Keratinocyte (primary cell): Measurements from ENCODE around the gene FSTL3. TPM values are rescaled to one million over a fixed set of nuclear protein-coding genes. Genes with fewer than 3 reads are reported as not detected.

ENCODE experiments used
- DNase-seq: peaks from one replicate; pipeline ENCODE4 v3.0.0-alpha.2; 2011; ENCODE audit warnings: low read depth, missing footprints, low spot score
- FAIRE-seq: peaks from 2 replicates; lab custom pipeline; 2011; peaks lifted over from hg19 to GRCh38; lab: Jason Lieb, UNC
- H2AFZ ChIP-seq: 2 replicates; pipeline ENCODE4 v1.6.0; 2012; ENCODE audit warnings: low read length, control low read depth, inconsistent platforms; ENCODE audit not compliant: control insufficient read depth
- H3K27ac ChIP-seq: 2 replicates; pipeline ENCODE4 v1.5.1; 2011; ENCODE audit warnings: low read length; ENCODE audit not compliant: control insufficient read depth, insufficient read depth
- H3K27me3 ChIP-seq: 3 replicates; pipeline ENCODE4 v1.6.0; 2011; ENCODE audit warnings: low read length; ENCODE audit not compliant: control insufficient read depth, insufficient read depth; ENCODE audit errors: extremely low read depth
- H3K36me3 ChIP-seq, 2 experiments: 2 replicates in 1 of 2; 3 replicates in 1 of 2; pipeline ENCODE4 v1.5.1; 2011; ENCODE audit warnings: low read length in 2 of 2, mild to moderate bottlenecking in 1 of 2; ENCODE audit not compliant: control insufficient read depth in 2 of 2, insufficient read depth in 2 of 2; ENCODE audit errors: extremely low read depth in 1 of 2
- H3K4me1 ChIP-seq: 3 replicates; pipeline ENCODE4 v1.5.1; 2011; ENCODE audit warnings: low read length; ENCODE audit not compliant: control insufficient read depth, insufficient read depth; ENCODE audit errors: extremely low read depth
- H3K4me2 ChIP-seq: 3 replicates; pipeline ENCODE4 v1.6.0; 2011; ENCODE audit warnings: low read depth, low read length; ENCODE audit not compliant: control insufficient read depth, insufficient read depth; ENCODE audit errors: extremely low read depth
- H3K4me3 ChIP-seq, 3 experiments: fragments of 200-600 bp in 1 of 3; sonication (generic) in 1 of 3; 2 replicates in 2 of 3; 3 replicates in 1 of 3; pipeline ENCODE4 v1.5.1; 2011 to 2016; ENCODE audit warnings: low read length in 3 of 3, mild to moderate bottlenecking in 3 of 3, control low read depth in 2 of 3, inconsistent platforms in 1 of 3, low read depth in 1 of 3, mixed read lengths in 1 of 3, mixed run types in 1 of 3, moderate library complexity in 1 of 3; ENCODE audit not compliant: control insufficient read depth in 2 of 3, insufficient read depth in 2 of 3; ENCODE audit errors: extremely low read depth in 1 of 3
- H3K79me2 ChIP-seq: 2 replicates; pipeline ENCODE4 v1.6.0; 2012; ENCODE audit warnings: low read length; ENCODE audit not compliant: control insufficient read depth, insufficient read depth
- H3K9ac ChIP-seq: 3 replicates; pipeline ENCODE4 v1.6.0; 2011; ENCODE audit warnings: low read length; ENCODE audit not compliant: control insufficient read depth, insufficient read depth; ENCODE audit errors: extremely low read depth
- H3K9me1 ChIP-seq: 3 replicates; pipeline ENCODE4 v1.6.0; 2011; ENCODE audit warnings: low read length; ENCODE audit not compliant: control insufficient read depth, insufficient read depth; ENCODE audit errors: extremely low read depth
- H3K9me3 ChIP-seq: 2 replicates; pipeline ENCODE4 v1.5.1; 2012; ENCODE audit warnings: low read depth, low read length; ENCODE audit not compliant: control insufficient read depth
- H4K20me1 ChIP-seq: 3 replicates; pipeline ENCODE4 v1.6.0; 2011; ENCODE audit warnings: low read length; ENCODE audit not compliant: control insufficient read depth, insufficient read depth; ENCODE audit errors: extremely low read depth
- EZH2 ChIP-seq: IDR thresholded peaks from one replicate; pipeline ENCODE4 v1.6.1; 2012; ENCODE audit warnings: inconsistent platforms, mild to moderate bottlenecking, low read length, moderate library complexity
- dilution Hi-C: fragments of 300-500 bp; cut with MboI; formaldehyde crosslinking; loops from one replicate; pipeline ENCODE4 v1.7.0; 2020; ENCODE audit warnings: low sequenced_read_pairs; ENCODE audit not compliant: extremely low pct_ligation_motif_present
- polyA plus RNA-seq, 5 experiments: library from polyadenylated mRNA; depleted of rRNA in 3 of 5; stranded (reverse) in 3 of 5; stranded (forward) in 1 of 5; unstranded in 1 of 5; fragments of >200 nt; gene quantifications; 1 replicate in 1 of 5; 2 replicates in 3 of 5; 3 replicates in 1 of 5; pipeline versions ENCODE4 v1.2.1 to v1.2.3, GENCODE V29; 2011 to 2012; ENCODE audit warnings: missing spikeins in 2 of 5, low read depth in 1 of 5, low replicate concordance in 1 of 5
- TF ChIP-seq, protein P1 (sequence below), 3 experiments: IDR thresholded peaks in 1 of 3; conservative IDR thresholded peaks in 1 of 3; optimal IDR thresholded peaks in 1 of 3; 2 replicates in 2 of 3; 3 replicates in 1 of 3; pipeline versions ENCODE3 to v1.5.1; 2011; ENCODE audit warnings: low read length in 3 of 3, mild to moderate bottlenecking in 3 of 3, moderate library complexity in 2 of 3, control low read depth in 1 of 3, inconsistent platforms in 1 of 3; ENCODE audit not compliant: insufficient read depth in 2 of 3; ENCODE audit errors: extremely low read depth in 1 of 3

Gene FSTL3
- polyA plus RNA-seq, 1 donor (not counting 4 experiments of a cell fraction or from before 2014, with no cell fraction given), result 54.4 TPM

GRCh38 chr19:642767-643727, 33.1 kb upstream of the FSTL3 start:
- Histone ChIP-seq H2AFZ (no peak overlapping the region), H3K9me1 (no peaks in the 10 kb centered on the region), H3K9me3 (no peaks in the 10 kb centered on the region), H3K36me3 (peaks cover 9 to 15% of the 10 kb centered on the region in 2 experiments), H3K27ac (no peak overlapping the region), H3K4me1 (peaks cover 4% of the 10 kb centered on the region), H4K20me1 (peaks cover 3% of the 10 kb centered on the region), H3K4me2 (no peak overlapping the region), H3K27me3 (no peaks in the 10 kb centered on the region), H3K79me2 (no peaks in the 10 kb centered on the region), H3K4me3 (no peak overlapping the region), H3K9ac (no peak overlapping the region)
- FAIRE-seq (no peak), DNase-seq (no peak)
- dilution Hi-C loops, result no loop called here
- TF ChIP-seq EZH2, result no peak
- TF ChIP-seq, protein P1, sequence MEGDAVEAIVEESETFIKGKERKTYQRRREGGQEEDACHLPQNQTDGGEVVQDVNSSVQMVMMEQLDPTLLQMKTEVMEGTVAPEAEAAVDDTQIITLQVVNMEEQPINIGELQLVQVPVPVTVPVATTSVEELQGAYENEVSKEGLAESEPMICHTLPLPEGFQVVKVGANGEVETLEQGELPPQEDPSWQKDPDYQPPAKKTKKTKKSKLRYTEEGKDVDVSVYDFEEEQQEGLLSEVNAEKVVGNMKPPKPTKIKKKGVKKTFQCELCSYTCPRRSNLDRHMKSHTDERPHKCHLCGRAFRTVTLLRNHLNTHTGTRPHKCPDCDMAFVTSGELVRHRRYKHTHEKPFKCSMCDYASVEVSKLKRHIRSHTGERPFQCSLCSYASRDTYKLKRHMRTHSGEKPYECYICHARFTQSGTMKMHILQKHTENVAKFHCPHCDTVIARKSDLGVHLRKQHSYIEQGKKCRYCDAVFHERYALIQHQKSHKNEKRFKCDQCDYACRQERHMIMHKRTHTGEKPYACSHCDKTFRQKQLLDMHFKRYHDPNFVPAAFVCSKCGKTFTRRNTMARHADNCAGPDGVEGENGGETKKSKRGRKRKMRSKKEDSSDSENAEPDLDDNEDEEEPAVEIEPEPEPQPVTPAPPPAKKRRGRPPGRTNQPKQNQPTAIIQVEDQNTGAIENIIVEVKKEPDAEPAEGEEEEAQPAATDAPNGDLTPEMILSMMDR (optimal IDR thresholded peaks at IDR 0.05 in 1 of 3, IDR thresholded peaks at IDR 0.05 in 1 of 3, conservative IDR thresholded peaks at IDR 0.05 in 1 of 3; ENCODE audit: extremely low read depth in 1 of 3, insufficient read depth in 2 of 3, low read length in 3 of 3), result no peak

- no peaks in the 10 kb centered on the region for H3K9me1 ChIP-seq
- no peaks in the 10 kb centered on the region for H3K9me3 ChIP-seq
- H3K27ac ChIP-seq, result no peak overlapping the region
- H2AFZ ChIP-seq, result no peak overlapping the region
- TF ChIP-seq EZH2, result no peak
- TF ChIP-seq, protein P1 (optimal IDR thresholded peaks at IDR 0.05 in 1 of 3, IDR thresholded peaks at IDR 0.05 in 1 of 3, conservative IDR thresholded peaks at IDR 0.05 in 1 of 3; ENCODE audit: extremely low read depth in 1 of 3, insufficient read depth in 2 of 3, low read length in 3 of 3), result no peak
- peaks cover 4% of the 10 kb centered on the region for H3K4me1 ChIP-seq
- H3K27me3 ChIP-seq, result no peaks in the 10 kb centered on the region
- no peak overlapping the region for H3K4me3 ChIP-seq
- FAIRE-seq, result no peak
- no peak overlapping the region for H3K4me2 ChIP-seq
- H3K36me3 ChIP-seq, result peaks cover 9 to 17% of the 10 kb centered on the region in 2 experiments
- dilution Hi-C loops, result no loop called here
- no peak overlapping the region for H3K9ac ChIP-seq
- no peaks in the 10 kb centered on the region for H3K79me2 ChIP-seq
- DNase-seq, result no peak
- H4K20me1 ChIP-seq, result peaks cover 3% of the 10 kb centered on the region
Observed at GRCh38 chr19:643736-644135, 32.5 kb upstream of the FSTL3 start.
